ENCODE results near the gene IQGAP2.

GRCh38 chr5:76571559-76571958, 168.5 kb downstream of the IQGAP2 start:
- TF ChIP-seq, protein P1, sequence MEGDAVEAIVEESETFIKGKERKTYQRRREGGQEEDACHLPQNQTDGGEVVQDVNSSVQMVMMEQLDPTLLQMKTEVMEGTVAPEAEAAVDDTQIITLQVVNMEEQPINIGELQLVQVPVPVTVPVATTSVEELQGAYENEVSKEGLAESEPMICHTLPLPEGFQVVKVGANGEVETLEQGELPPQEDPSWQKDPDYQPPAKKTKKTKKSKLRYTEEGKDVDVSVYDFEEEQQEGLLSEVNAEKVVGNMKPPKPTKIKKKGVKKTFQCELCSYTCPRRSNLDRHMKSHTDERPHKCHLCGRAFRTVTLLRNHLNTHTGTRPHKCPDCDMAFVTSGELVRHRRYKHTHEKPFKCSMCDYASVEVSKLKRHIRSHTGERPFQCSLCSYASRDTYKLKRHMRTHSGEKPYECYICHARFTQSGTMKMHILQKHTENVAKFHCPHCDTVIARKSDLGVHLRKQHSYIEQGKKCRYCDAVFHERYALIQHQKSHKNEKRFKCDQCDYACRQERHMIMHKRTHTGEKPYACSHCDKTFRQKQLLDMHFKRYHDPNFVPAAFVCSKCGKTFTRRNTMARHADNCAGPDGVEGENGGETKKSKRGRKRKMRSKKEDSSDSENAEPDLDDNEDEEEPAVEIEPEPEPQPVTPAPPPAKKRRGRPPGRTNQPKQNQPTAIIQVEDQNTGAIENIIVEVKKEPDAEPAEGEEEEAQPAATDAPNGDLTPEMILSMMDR (IDR thresholded peaks at IDR 0.05): no peak
- TF ChIP-seq POLR2A (IDR thresholded peaks at IDR 0.05): no peak
